ENCODE measurements around the gene PPIH. TPM values are rescaled to one million over a fixed set of nuclear protein-coding genes. Genes with fewer than 3 reads are reported as not detected.

PPIH gene
- total and polyA plus RNA-seq, 2 of the 13 experiments (the other 11 are each of a cell fraction or from before 2014, with no cell fraction given) = 29.9 to 72.6 TPM

DNA sequence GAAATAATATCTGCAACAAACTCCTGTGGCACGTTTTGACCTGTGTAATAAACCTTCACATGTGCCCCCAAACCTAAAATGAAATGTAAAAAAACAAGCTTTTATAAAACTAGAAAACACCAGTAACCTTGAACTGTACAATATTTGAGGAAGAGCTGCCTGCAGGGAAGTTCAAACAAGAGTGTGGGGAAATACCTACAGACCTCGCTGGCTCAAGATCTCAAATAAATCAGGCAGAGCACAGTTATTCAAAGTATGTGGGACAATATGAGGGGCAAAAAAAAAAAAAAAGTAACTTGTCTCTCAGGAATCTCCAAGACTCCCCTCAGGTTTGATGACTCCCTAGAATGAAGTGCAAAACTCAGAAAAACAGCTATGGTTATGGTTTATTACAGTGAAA lies 37.9 kb upstream of the PPIH start (continued):
- TF ChIP-seq EP300 (IDR thresholded peaks at IDR 0.05; ENCODE audit: low read depth in 2 of 2, low read length in 2 of 2) = peak in 1 of 2 experiments; percentile 75; a peak in 2 of 4 replicates
- no peak for TF ChIP-seq EP300 (CRISPR knock-in tag; IDR thresholded peaks at IDR 0.05; ENCODE audit: borderline replicate concordance)
- TF ChIP-seq ZNF766 (CRISPR knock-in tag; IDR thresholded peaks at IDR 0.05; ENCODE audit: borderline replicate concordance) = no peak
- TF ChIP-seq HNF4A (CRISPR knock-in tag; IDR thresholded peaks at IDR 0.05) = peak; percentile 54
- TF ChIP-seq KDM3A (CRISPR knock-in tag; IDR thresholded peaks at IDR 0.05; ENCODE audit: low read depth) = no peak
- TF ChIP-seq FOXP1 (IDR thresholded peaks at IDR 0.05) = no peak
- peak; percentile 17; the same call in 1 of the 2 replicates for TF ChIP-seq FOXP1 (CRISPR knock-in tag; IDR thresholded peaks at IDR 0.05)
- peak; percentile 70; the same call in 1 of the 2 replicates for TF ChIP-seq RARA (CRISPR knock-in tag; IDR thresholded peaks at IDR 0.05)
- no peak for TF ChIP-seq ARNT2 (CRISPR knock-in tag; IDR thresholded peaks at IDR 0.05; ENCODE audit: low read depth)
- TF ChIP-seq MTF2 (CRISPR knock-in tag; IDR thresholded peaks at IDR 0.05; ENCODE audit: borderline replicate concordance) = no peak
- TF ChIP-seq XRCC5 (optimal IDR thresholded peaks at IDR 0.05; ENCODE audit: low read length) = no peak
- peak; percentile 25; the same call in 1 of the 2 replicates for TF ChIP-seq GATAD2A (CRISPR knock-in tag; IDR thresholded peaks at IDR 0.05)
- TF ChIP-seq CBX2 (IDR thresholded peaks at IDR 0.05; ENCODE audit: low read depth, low read length) = no peak
- TF ChIP-seq CBX2 (CRISPR knock-in tag; IDR thresholded peaks at IDR 0.05; ENCODE audit: low read depth) = no peak
- no peak for TF ChIP-seq CAMTA2 (CRISPR knock-in tag; IDR thresholded peaks at IDR 0.05; ENCODE audit: borderline replicate concordance)
- TF ChIP-seq FOXJ3 (CRISPR knock-in tag; IDR thresholded peaks at IDR 0.05; ENCODE audit: borderline replicate concordance) = no peak; the same call in 1 of the 2 replicates
- no peak for TF ChIP-seq GABPB1 (CRISPR knock-in tag; IDR thresholded peaks at IDR 0.05)
- TF ChIP-seq MBNL3 (CRISPR knock-in tag; conservative IDR thresholded peaks at IDR 0.05) = no peak
- no peak for TF ChIP-seq HCFC1 (IDR thresholded peaks at IDR 0.05; ENCODE audit: low read depth, low read length)
- TF ChIP-seq STAT5B (CRISPR knock-in tag; IDR thresholded peaks at IDR 0.05) = no peak
- TF ChIP-seq AHR (CRISPR knock-in tag; IDR thresholded peaks at IDR 0.05) = no peak
- TF ChIP-seq ZNF446 (CRISPR knock-in tag; IDR thresholded peaks at IDR 0.05) = no peak
- TF ChIP-seq, protein P1, sequence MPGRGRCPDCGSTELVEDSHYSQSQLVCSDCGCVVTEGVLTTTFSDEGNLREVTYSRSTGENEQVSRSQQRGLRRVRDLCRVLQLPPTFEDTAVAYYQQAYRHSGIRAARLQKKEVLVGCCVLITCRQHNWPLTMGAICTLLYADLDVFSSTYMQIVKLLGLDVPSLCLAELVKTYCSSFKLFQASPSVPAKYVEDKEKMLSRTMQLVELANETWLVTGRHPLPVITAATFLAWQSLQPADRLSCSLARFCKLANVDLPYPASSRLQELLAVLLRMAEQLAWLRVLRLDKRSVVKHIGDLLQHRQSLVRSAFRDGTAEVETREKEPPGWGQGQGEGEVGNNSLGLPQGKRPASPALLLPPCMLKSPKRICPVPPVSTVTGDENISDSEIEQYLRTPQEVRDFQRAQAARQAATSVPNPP (CRISPR knock-in tag; IDR thresholded peaks at IDR 0.05) = no peak
- no peak for TF ChIP-seq TERF1 (CRISPR knock-in tag; IDR thresholded peaks at IDR 0.05)
- TF ChIP-seq ZNF557 (CRISPR knock-in tag; IDR thresholded peaks at IDR 0.05) = no peak
- no peak for TF ChIP-seq ZNF256 (CRISPR knock-in tag; conservative IDR thresholded peaks at IDR 0.05)
- TF ChIP-seq ZFP37 (CRISPR knock-in tag; IDR thresholded peaks at IDR 0.05; ENCODE audit: borderline replicate concordance) = no peak
- TF ChIP-seq RXRB (CRISPR knock-in tag; IDR thresholded peaks at IDR 0.05; ENCODE audit: borderline replicate concordance) = peak; percentile 16; the same call in 1 of the 2 replicates
- peak; percentile 66 for TF ChIP-seq BCL6 (CRISPR knock-in tag; IDR thresholded peaks at IDR 0.05)
- TF ChIP-seq SMAD1 (CRISPR knock-in tag; IDR thresholded peaks at IDR 0.05; ENCODE audit: borderline replicate concordance, low read depth) = no peak
- no peak for TF ChIP-seq FOXM1 (CRISPR knock-in tag; IDR thresholded peaks at IDR 0.05)
